GM12801 (cell line): Measurements from ENCODE around the gene MID1.

ENCODE experiments used
- CTCF ChIP-seq: IDR thresholded peaks from one replicate; pipeline ENCODE4 v1.5.1; 2011; ENCODE audit warnings: control low read depth; ENCODE audit not compliant: insufficient read length; ENCODE audit errors: extremely low read depth

MID1 gene, protein sequence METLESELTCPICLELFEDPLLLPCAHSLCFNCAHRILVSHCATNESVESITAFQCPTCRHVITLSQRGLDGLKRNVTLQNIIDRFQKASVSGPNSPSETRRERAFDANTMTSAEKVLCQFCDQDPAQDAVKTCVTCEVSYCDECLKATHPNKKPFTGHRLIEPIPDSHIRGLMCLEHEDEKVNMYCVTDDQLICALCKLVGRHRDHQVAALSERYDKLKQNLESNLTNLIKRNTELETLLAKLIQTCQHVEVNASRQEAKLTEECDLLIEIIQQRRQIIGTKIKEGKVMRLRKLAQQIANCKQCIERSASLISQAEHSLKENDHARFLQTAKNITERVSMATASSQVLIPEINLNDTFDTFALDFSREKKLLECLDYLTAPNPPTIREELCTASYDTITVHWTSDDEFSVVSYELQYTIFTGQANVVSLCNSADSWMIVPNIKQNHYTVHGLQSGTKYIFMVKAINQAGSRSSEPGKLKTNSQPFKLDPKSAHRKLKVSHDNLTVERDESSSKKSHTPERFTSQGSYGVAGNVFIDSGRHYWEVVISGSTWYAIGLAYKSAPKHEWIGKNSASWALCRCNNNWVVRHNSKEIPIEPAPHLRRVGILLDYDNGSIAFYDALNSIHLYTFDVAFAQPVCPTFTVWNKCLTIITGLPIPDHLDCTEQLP

DNA sequence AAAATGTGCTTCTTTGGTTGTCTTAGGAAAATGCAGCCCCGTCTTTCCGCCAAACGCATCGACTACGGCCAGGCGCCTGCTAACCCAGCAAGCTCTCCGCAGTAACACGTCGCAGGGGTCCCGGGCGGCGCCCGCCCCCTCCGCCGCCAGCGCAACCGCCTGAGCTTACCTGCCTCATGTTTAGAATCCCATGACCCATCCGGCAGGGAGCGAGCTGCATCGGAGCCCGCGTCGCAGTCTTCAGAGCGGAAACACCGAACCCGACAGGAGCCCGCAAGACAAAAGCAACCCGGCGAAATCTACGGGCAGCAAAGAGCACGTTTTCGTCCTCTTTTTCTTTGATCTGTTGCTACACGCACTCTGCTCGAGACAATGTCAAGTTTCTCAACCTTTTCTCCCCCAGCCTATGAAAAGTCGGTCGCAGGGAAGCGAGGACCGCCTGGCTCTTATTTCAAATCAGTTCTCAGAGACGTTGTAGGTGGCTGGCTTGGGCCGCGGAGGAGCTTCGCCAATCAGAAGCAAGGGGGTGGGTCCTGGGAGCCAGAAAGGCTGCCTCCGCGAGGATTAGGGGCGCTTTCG lies at the start of gene MID1:
MID1 (minus strand) TSS at position 465 of the 579 bp plus-strand sequence. CDS start 53,038 bp downstream, outside the sequence.
- TF ChIP-seq CTCF: no peak

DNA sequence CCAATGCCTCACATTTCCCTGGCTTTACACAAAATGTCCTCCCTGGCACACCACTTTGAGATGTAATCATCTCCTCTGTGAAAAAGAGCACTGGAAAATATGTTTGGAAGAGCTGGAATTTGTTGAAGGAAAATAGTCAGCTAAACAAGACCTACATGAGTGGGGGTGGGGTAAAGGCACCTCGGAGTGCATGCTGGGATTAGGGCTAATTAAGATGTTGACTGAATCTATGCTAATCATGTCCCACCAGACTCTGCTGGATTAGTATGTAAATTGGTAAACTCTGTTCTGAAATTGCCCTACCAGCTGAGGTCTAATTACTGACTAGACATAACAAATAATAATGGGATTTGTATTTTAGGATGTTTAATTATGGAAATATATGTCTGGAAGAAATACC lies 46.8 kb upstream of the MID1 start:
- no peak for TF ChIP-seq CTCF

- no peak for TF ChIP-seq CTCF
Measured at GRCh38 chrX:10666102-10666501, 45.7 kb upstream of the MID1 start.

GRCh38 chrX:10665681-10666080 lies 45.3 kb upstream of the MID1 start:
- no peak for TF ChIP-seq CTCF

DNA sequence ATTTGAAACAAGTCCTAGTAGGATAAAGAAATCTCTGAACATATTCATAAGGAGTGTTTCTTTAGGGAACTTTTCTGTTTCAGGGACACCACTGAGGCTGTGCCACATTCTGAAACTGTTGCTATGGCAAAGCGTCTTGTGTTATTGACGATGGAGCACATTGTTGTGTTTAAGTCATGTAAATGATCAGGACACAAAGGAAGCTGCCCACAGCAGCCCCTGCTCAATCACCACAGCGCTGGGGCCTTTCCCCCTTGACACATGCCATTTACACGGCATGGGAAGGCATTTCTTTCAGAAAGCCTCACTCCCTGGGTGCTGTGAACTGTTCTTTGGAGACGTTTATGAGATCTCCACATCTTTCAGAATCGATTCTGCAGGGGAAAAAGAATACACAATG lies 39.8 kb upstream of the MID1 start:
- no peak for TF ChIP-seq CTCF

GRCh38 chrX:10656214-10656613 lies 35.8 kb upstream of the MID1 start:
- TF ChIP-seq CTCF: no peak

GRCh38 chrX:10654960-10655359 lies 34.6 kb upstream of the MID1 start:
- TF ChIP-seq CTCF: no peak
